Vagina (tissue), 2 donors: ENCODE measurements around the gene BLOC1S5.

Experiments
- CTCF ChIP-seq, 3 experiments: fragments of 450-650 bp in 2 of 3; fragments of 200-600 bp in 1 of 3; sonication (generic) in 1 of 3; IDR thresholded peaks; one replicate each; pipeline ENCODE4 v1.5.1; 2017 to 2019; ENCODE audit warnings: antibody characterized with exemption in 3 of 3, mild to moderate bottlenecking in 2 of 3, moderate library complexity in 2 of 3
- POLR2AphosphoS5 ChIP-seq, 2 donors: sonication (generic); formaldehyde crosslinking; IDR thresholded peaks; one replicate each; pipeline ENCODE4 v1.9.0; 2017; ENCODE audit warnings: antibody characterized with exemption in 2 of 2, mild to moderate bottlenecking in 2 of 2, low read depth in 1 of 2; ENCODE audit not compliant: insufficient read depth in 1 of 2

GRCh38 chr6:8005136-8005535 is 59.1 kb downstream of the BLOC1S5 start:
- TF ChIP-seq CTCF (IDR thresholded peaks at IDR 0.05) (no peak), POLR2AphosphoS5 (IDR thresholded peaks at IDR 0.05; ENCODE audit: insufficient read depth in 1 of 2, low read depth in 1 of 2) (no peak)
